Measurements from ENCODE around the gene WDR7.

Gene WDR7

GRCh38 chr18:56723706-56724105 lies 72.5 kb downstream of the WDR7 start:
- DNase-seq: no peak

- no peak for DNase-seq
Observed at GRCh38 chr18:56726906-56727305, 75.7 kb downstream of the WDR7 start.

- peak in 1 of 2 donors; percentile 32 for DNase-seq
Observed at GRCh38 chr18:56727399-56727798, 76.2 kb downstream of the WDR7 start.

GRCh38 chr18:56728741-56729140 lies 77.6 kb downstream of the WDR7 start:
- DNase-seq: no peak

GRCh38 chr18:56738184-56738583 lies 87.0 kb downstream of the WDR7 start:
- no peak for DNase-seq

DNA sequence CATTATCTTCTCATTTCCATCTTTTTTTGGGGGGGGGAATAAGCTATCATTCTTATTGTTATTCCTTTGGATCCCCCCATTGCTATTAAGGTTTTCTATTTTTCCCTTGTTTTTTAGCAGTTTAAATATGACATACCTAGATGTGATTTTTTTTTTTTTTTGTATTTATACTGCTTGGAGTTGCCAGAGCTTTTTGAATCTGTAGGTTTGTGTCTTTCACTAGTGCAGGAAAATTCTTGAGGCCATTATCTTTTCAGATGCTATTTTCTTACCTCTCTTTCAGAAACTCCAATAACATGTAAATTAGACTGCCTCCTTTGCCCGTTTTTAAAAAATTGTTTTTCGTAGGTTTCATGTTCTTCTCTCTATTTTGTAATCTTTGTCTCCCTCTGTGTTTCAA lies 88.6 kb downstream of the WDR7 start:
- no peak for DNase-seq

- DNase-seq: no peak
Observed at GRCh38 chr18:56740645-56741044, 89.5 kb downstream of the WDR7 start.

DNA sequence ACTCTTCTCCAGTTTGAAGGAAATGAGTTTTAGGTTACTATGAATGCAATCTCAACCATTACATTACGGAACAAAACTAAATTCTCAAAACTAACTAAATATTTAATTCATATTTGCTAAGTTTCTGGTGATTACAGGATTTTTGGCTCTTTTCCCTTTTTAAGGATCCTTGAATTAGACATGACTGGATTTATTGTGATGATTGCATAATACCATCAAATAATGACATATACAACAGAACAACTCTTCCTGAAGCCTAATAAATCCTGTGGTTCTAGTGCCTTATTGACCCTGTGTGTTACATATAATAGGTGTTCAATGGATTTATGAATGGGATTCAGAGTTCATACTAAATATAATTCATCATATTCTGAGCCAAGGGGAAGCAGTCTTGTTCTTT lies 90.5 kb downstream of the WDR7 start:
- no peak for DNase-seq

DNA sequence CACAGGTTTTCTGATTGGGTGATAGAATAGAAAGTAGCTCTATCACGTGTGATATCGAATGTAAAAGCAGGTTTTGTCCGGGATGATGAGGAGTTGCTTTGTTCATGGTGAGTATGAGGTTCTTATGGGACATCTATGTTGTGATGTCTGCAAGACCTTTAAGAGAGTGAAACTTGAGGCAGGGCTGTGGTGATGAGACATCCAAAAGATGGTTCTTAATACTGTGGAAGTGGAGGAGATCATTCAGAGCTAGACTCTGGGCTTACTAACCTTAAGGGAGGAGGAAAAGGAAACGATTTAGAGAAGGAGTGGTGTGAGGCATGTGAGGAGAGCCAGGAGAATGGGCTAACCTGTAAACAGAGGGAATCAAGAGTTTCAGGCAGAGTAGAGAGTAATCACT lies 92.0 kb downstream of the WDR7 start:
- DNase-seq: no peak

DNA sequence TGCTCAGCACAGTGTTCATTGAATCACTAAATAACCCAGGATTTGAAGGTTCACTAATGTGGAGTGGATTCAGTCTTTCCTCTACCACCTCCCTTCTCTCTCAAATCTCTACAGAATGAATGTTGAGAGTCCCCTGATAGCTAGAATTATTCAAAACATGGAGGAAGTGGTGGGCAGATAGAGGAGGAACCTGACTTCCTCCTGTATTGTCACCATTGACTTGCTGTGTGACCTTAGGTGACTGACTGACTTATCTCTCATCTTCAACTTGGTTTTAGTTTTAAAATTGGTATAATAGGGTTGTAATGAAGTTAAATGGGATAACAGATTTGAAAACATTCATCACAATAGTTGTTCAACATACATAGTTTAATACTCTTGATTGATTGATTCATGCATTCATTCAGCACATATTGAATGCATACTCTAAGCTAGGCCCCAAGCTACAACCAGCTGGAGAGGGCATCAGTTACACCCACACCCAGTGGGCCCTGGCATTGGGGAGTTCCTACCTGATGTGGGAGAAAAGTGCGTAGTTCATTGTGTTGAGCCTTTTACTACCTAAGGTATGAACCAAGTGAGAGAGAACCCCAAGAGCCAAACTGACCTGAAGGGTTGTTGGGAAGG lies 96.0 kb downstream of the WDR7 start:
- no peak for DNase-seq

- DNase-seq: no peak
Observed at GRCh38 chr18:56747857-56748256, 96.7 kb downstream of the WDR7 start.

GRCh38 chr18:56748698-56749268 lies 97.6 kb downstream of the WDR7 start:
- DNase-seq: no peak

DNA sequence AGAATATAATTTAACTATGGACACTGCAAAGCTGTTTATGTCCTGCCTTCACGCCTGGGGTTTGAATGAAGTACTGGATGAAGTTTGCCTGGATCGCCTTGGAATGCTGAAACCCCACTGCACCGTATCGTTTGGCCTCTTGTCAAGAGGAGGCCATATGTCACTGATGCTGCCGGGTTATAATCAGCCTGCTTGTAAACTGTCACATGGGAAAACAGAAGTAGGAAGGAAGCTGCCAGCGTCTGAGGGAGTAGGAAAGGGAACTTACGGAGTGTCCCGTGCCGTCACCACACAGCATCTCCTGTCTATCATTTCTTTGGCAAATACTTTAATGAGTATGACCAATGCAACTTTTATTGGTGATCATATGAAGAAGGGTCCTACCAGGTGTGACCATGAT lies 105.8 kb downstream of the WDR7 start:
- no peak for DNase-seq

DNA sequence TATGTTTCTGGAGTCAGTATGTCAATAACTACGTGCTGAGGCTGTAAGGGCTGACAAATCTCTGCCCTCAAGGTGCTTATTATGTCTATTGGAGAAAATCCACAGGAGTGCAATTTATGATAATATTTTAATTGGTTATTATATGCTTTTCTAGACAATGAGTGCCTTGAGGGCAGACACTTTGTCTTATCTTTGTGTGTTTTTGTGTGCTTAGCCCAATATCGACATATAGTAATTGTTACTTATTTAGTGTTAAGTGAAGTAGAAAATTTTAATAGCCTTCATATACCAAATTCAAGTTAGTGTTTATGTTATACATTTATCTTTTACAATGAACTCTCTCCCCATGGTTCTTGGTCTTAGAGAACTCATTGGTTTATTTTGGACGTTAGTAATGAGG lies 118.9 kb downstream of the WDR7 start:
- DNase-seq: no peak

GRCh38 chr18:56770873-56771272 lies 119.7 kb downstream of the WDR7 start:
- DNase-seq: no peak

GRCh38 chr18:56775701-56776100 lies 124.5 kb downstream of the WDR7 start:
- DNase-seq: no peak

DNA sequence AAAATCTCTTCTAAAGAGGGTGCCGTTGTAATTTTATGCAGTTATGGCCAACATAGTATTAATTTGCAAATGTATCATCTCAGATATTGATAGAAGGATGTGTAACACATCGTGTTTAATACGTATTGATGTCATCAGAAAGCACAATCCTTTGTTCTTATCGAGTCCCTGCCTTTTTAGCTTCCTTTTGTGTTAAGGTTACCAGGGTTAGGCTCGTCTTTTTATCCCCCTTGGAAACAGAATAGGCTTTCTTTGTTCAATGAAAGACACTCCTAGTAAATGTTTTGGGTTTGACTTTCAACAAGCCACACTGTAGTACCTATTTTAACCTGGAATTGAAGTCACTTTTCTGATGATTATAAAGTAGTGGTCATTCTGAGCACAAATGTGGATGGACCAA lies 136.2 kb downstream of the WDR7 start:
- DNase-seq: no peak

DNA sequence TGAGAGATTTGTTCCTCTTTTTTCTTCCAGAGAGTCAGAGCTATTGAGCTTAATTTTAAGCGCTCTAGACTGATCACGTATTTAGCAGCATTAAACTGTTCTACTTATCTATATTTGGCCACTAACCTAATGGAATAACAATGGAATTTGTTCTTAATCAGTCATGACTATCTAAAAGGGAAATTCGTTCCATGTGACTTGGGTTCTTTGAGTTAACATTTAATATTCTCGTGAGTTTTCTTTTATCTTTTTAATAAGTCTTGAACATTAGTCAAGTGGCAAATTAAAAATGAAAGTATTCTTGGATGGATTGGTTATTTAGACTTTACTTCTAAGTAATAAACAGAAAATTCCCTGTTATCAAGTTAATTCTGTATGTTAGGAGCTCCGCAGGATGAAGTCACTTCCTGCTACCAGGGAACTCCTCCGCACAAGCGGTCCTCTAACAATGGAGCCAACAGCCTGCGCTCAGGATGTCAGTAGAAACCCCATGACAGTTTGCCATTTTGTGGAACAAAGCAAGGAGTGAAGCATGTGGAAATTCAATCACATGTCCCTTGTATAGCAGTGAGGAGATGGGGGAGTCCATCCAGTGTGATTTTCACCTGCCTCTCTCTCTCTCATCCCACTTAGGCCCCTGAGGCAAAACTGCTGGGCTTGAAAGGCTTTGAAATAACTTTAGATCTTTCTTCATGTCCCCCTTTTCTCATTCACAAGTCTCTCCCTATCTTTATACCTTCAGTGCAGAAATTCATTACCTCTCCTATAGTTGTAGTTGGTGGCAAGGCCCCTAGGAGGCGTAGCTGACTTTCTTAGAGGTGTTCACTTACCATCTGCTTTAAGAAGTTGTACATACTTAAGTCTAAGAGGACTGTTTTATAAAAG lies 138.1 kb downstream of the WDR7 start:
- DNase-seq: peak; percentile 19 to 30

- DNase-seq: no peak
Observed at GRCh38 chr18:56789889-56790180, 138.7 kb downstream of the WDR7 start.

- DNase-seq: no peak
Observed at GRCh38 chr18:56795381-56795780, 144.2 kb downstream of the WDR7 start.

GRCh38 chr18:56799756-56800155 lies 148.6 kb downstream of the WDR7 start:
- DNase-seq: no peak

- DNase-seq: no peak
Observed at GRCh38 chr18:56803051-56803450, 151.9 kb downstream of the WDR7 start.

DNA sequence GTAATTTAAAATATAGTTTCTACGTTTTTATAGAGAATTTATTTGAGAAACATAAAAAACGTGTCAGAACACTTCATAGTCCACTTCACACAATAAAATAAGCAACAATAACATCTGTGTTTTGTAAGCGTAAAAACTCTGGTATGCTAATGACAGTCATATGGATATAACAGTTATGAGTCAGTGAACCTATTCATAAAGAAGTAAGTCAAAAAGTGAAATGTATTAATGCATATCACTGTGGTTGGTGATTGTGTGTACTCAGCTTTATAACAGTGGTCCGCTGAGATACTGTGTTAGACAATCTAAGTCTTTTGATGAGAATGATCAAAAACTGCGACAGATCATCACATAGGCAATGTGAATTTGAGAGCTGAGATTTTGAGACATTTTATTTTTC lies 153.2 kb downstream of the WDR7 start:
- no peak for DNase-seq

- no peak for DNase-seq
Observed at GRCh38 chr18:56807901-56808300, 156.7 kb downstream of the WDR7 start.
